GM20000 (cell line): ENCODE measurements around the gene NUDT14.

ENCODE experiments used
- DNase-seq: peaks from one replicate; pipeline ENCODE4 v3.0.0; 2012; ENCODE audit warnings: low spot score
- CTCF ChIP-seq: IDR thresholded peaks from 2 replicates; pipeline ENCODE4 v1.5.1; 2012; ENCODE audit warnings: mild to moderate bottlenecking, control low read depth; ENCODE audit errors: extremely low read depth, missing control alignments

Gene NUDT14

GRCh38 chr14:105223770-105224544 is 42.8 kb upstream of the NUDT14 start:
- no peak for DNase-seq
- TF ChIP-seq CTCF = no peak

GRCh38 chr14:105223260-105223659 is 42.1 kb upstream of the NUDT14 start:
- TF ChIP-seq CTCF = no peak
- DNase-seq = no peak

- no peak for TF ChIP-seq CTCF
- no peak for DNase-seq
Observed at GRCh38 chr14:105221598-105222178, 40.6 kb upstream of the NUDT14 start.

GRCh38 chr14:105220699-105221597 is 39.8 kb upstream of the NUDT14 start:
- no peak for TF ChIP-seq CTCF
- no peak for DNase-seq

- DNase-seq = no peak
- no peak for TF ChIP-seq CTCF
Observed at GRCh38 chr14:105219753-105220152, 38.6 kb upstream of the NUDT14 start.

- DNase-seq = no peak
- no peak for TF ChIP-seq CTCF
Observed at GRCh38 chr14:105219043-105219612, 38.0 kb upstream of the NUDT14 start.
